CD4-positive, alpha-beta memory T cell (primary cell): ENCODE measurements around the gene FHOD3. TPM values are rescaled to one million over a fixed set of nuclear protein-coding genes. Genes with fewer than 3 reads are reported as not detected.

Experiments used
- CTCF ChIA-PET: fragments of 350-600 bp; sonication (Branson Sonifier 250); formaldehyde crosslinking; loops from one replicate; lab custom pipeline; 2021; ENCODE audit warnings: inconsistent platforms; ENCODE audit not compliant: partially characterized antibody; lab: Charles Lee
- POLR2A ChIA-PET: fragments of 350-600 bp; sonication (Branson Sonifier 250); formaldehyde crosslinking; loops from one replicate; lab custom pipeline; 2021; ENCODE audit not compliant: partially characterized antibody; lab: Charles Lee
- DNase-seq, 5 donors: peaks; one replicate each; pipeline versions ENCODE4 v3.0.0 to v3.0.0-alpha.2; 2020 to 2022; ENCODE audit warnings: mixed read lengths in 1 of 5
- H3K27ac ChIP-seq: one replicate; pipeline ENCODE4 v1.7.0; 2013; ENCODE audit warnings: low read depth, low read length
- H3K27me3 ChIP-seq: 2 replicates; pipeline ENCODE4 v1.7.0; 2013; ENCODE audit warnings: mild to moderate bottlenecking, low read length, moderate library complexity; ENCODE audit not compliant: insufficient read depth
- H3K36me3 ChIP-seq: 2 replicates; pipeline ENCODE4 v1.7.0; 2013; ENCODE audit warnings: mild to moderate bottlenecking, low read length, moderate library complexity; ENCODE audit not compliant: insufficient read depth
- H3K4me1 ChIP-seq: 2 replicates; pipeline ENCODE4 v1.7.0; 2013; ENCODE audit warnings: mild to moderate bottlenecking, low read length, moderate library complexity; ENCODE audit not compliant: insufficient read depth
- H3K4me3 ChIP-seq, 2 donors: one replicate each; pipeline ENCODE4 v1.7.0; 2013; ENCODE audit warnings: low read length in 2 of 2, mild to moderate bottlenecking in 1 of 2
- H3K9me3 ChIP-seq, 2 donors: one replicate each; pipeline ENCODE4 v1.7.0; 2013; ENCODE audit warnings: low read length in 2 of 2, control low read depth in 1 of 2; ENCODE audit not compliant: control insufficient read depth in 1 of 2
- H3K27ac Mint-ChIP-seq, 7 donors: one replicate each; pipeline ENCODE4 v1.8.0; 2020 to 2021; ENCODE audit warnings: mixed read lengths in 7 of 7, mild to moderate bottlenecking in 6 of 7, inconsistent platforms in 3 of 7, moderate library complexity in 3 of 7
- H3K27me3 Mint-ChIP-seq, 2 donors: one replicate each; pipeline ENCODE4 v1.8.0; 2020 to 2021; ENCODE audit warnings: mixed read lengths in 2 of 2
- H3K36me3 Mint-ChIP-seq, 2 donors: one replicate each; pipeline ENCODE4 v1.8.0; 2020 to 2021; ENCODE audit warnings: mixed read lengths in 2 of 2, inconsistent platforms in 1 of 2, mild to moderate bottlenecking in 1 of 2
- H3K4me1 Mint-ChIP-seq, 4 donors: one replicate each; pipeline ENCODE4 v1.8.0; 2020 to 2021; ENCODE audit warnings: mixed read lengths in 4 of 4, mild to moderate bottlenecking in 1 of 4
- H3K4me3 Mint-ChIP-seq, 8 donors: one replicate each; pipeline ENCODE4 v1.8.0; 2020 to 2021; ENCODE audit warnings: mixed read lengths in 8 of 8, mild to moderate bottlenecking in 7 of 8, moderate library complexity in 6 of 8, inconsistent platforms in 3 of 8
- H3K9me3 Mint-ChIP-seq, 8 donors: one replicate each; pipeline ENCODE4 v1.8.0; 2020 to 2021; ENCODE audit warnings: mixed read lengths in 8 of 8, mild to moderate bottlenecking in 5 of 8, inconsistent platforms in 3 of 8, moderate library complexity in 1 of 8
- intact Hi-C: fragments of 100-400 bp; cut with micrococcal nuclease; formaldehyde crosslinking; loops from one replicate; pipeline ENCODE4 v1.15.1; 2023
- polyA plus RNA-seq, 2 donors: library from polyadenylated mRNA; unstranded; fragments of 300-500 nt; fragmentation: Illumina TruSeq; gene quantifications; one replicate each; pipeline ENCODE4 v1.2.3, GENCODE V29; 2021
- total RNA-seq, 2 experiments: library from RNA; stranded (reverse); gene quantifications; one replicate each; pipeline ENCODE4 v1.2.3, GENCODE V29; 2021

The FHOD3 gene
- total and polyA plus RNA-seq, 4 experiments from 2014 or later = not detected

- H3K4me3 Mint-ChIP-seq = no peak overlapping the region
- POLR2A ChIA-PET = no interaction called here
- H3K4me3 ChIP-seq = no peak overlapping the region
- DNase-seq = no peak
- CTCF ChIA-PET = interaction anchor here (1.5 kb wide), 1 partner anchor 20 kb away, joined by 3 read pairs; no protein-coding TSS in a partner anchor
- no peak overlapping the region for H3K27ac ChIP-seq
- no peaks in the 10 kb centered on the region for H3K27me3 ChIP-seq
- H3K36me3 ChIP-seq = no peaks in the 10 kb centered on the region
- H3K9me3 ChIP-seq = no peaks in the 10 kb centered on the region
- H3K36me3 Mint-ChIP-seq = no peaks in the 10 kb centered on the region
- peaks cover 0 to 2% of the 10 kb centered on the region in 2 donors for H3K27me3 Mint-ChIP-seq
- no peaks in the 10 kb centered on the region for H3K4me1 Mint-ChIP-seq
- H3K9me3 Mint-ChIP-seq = peaks cover 0 to 2% (median 0%) of the 10 kb centered on the region in 8 donors
- H3K27ac Mint-ChIP-seq = no peak overlapping the region
- intact Hi-C loops = no loop called here
- no peaks in the 10 kb centered on the region for H3K4me1 ChIP-seq
Measured at GRCh38 chr18:36409779-36410178, 112.3 kb downstream of the FHOD3 start.

GRCh38 chr18:36410346-36410745 is 112.8 kb downstream of the FHOD3 start:
- no peaks in the 10 kb centered on the region for H3K36me3 ChIP-seq
- H3K36me3 Mint-ChIP-seq = no peaks in the 10 kb centered on the region
- ChIA-PET POLR2A (no interaction called here), CTCF (no interaction called here)
- no peak for DNase-seq
- H3K4me3 ChIP-seq = no peak overlapping the region
- H3K27ac Mint-ChIP-seq = no peak overlapping the region
- H3K9me3 Mint-ChIP-seq = peaks cover 0 to 2% (median 0%) of the 10 kb centered on the region in 8 donors
- intact Hi-C loops = no loop called here
- no peak overlapping the region for H3K27ac ChIP-seq
- H3K4me1 Mint-ChIP-seq = no peaks in the 10 kb centered on the region
- no peaks in the 10 kb centered on the region for H3K4me1 ChIP-seq
- H3K27me3 Mint-ChIP-seq = peaks cover 0 to 2% of the 10 kb centered on the region in 2 donors
- no peak overlapping the region for H3K4me3 Mint-ChIP-seq
- no peaks in the 10 kb centered on the region for H3K27me3 ChIP-seq
- no peaks in the 10 kb centered on the region for H3K9me3 ChIP-seq

- intact Hi-C loops = no loop called here
- H3K36me3 Mint-ChIP-seq = no peaks in the 10 kb centered on the region
- Histone ChIP-seq H3K9me3 (no peaks in the 10 kb centered on the region), H3K4me1 (no peaks in the 10 kb centered on the region), H3K36me3 (no peaks in the 10 kb centered on the region), H3K4me3 (no peak overlapping the region), H3K27ac (no peak overlapping the region), H3K27me3 (no peaks in the 10 kb centered on the region)
- DNase-seq = no peak
- no peak overlapping the region for H3K4me3 Mint-ChIP-seq
- peaks cover 0 to 5% of the 10 kb centered on the region in 2 donors for H3K27me3 Mint-ChIP-seq
- CTCF ChIA-PET = interaction anchor here (1.7 kb wide), 1 partner anchor 9 kb away, joined by 3 read pairs; no protein-coding TSS in a partner anchor
- no peak overlapping the region for H3K27ac Mint-ChIP-seq
- POLR2A ChIA-PET = no interaction called here
- peaks cover 0 to 2% (median 0%) of the 10 kb centered on the region in 8 donors for H3K9me3 Mint-ChIP-seq
- no peaks in the 10 kb centered on the region for H3K4me1 Mint-ChIP-seq
Measured at GRCh38 chr18:36411745-36412168, 114.2 kb downstream of the FHOD3 start.

GRCh38 chr18:36412778-36413177 is 115.3 kb downstream of the FHOD3 start:
- no peak overlapping the region for H3K4me3 Mint-ChIP-seq
- H3K27me3 Mint-ChIP-seq = peaks cover 3 to 5% of the 10 kb centered on the region in 2 donors
- DNase-seq = no peak
- Histone ChIP-seq H3K27me3 (no peaks in the 10 kb centered on the region), H3K36me3 (no peaks in the 10 kb centered on the region), H3K4me3 (no peak overlapping the region), H3K27ac (no peak overlapping the region), H3K4me1 (no peaks in the 10 kb centered on the region), H3K9me3 (no peaks in the 10 kb centered on the region)
- POLR2A ChIA-PET = no interaction called here
- H3K9me3 Mint-ChIP-seq = peaks cover 0 to 2% (median 0%) of the 10 kb centered on the region in 8 donors
- no peaks in the 10 kb centered on the region for H3K4me1 Mint-ChIP-seq
- intact Hi-C loops = no loop called here
- H3K27ac Mint-ChIP-seq = no peak overlapping the region
- H3K36me3 Mint-ChIP-seq = no peaks in the 10 kb centered on the region
- CTCF ChIA-PET = interaction anchor here (1.7 kb wide), 1 partner anchor 8 kb away, joined by 3 read pairs; no protein-coding TSS in a partner anchor

- Mint-ChIP-seq H3K4me1 (no peaks in the 10 kb centered on the region), H3K36me3 (no peaks in the 10 kb centered on the region), H3K27me3 (peaks cover 5 to 6% of the 10 kb centered on the region in 2 donors), H3K9me3 (no peaks in the 10 kb centered on the region), H3K4me3 (no peak overlapping the region), H3K27ac (no peak overlapping the region)
- no peak for DNase-seq
- ChIA-PET POLR2A (no interaction called here), CTCF (no interaction called here)
- Histone ChIP-seq H3K4me3 (no peak overlapping the region), H3K27me3 (no peaks in the 10 kb centered on the region), H3K4me1 (no peaks in the 10 kb centered on the region), H3K36me3 (no peaks in the 10 kb centered on the region), H3K27ac (no peak overlapping the region), H3K9me3 (no peaks in the 10 kb centered on the region)
- intact Hi-C loops = no loop called here
Measured at GRCh38 chr18:36415171-36415570, 117.7 kb downstream of the FHOD3 start.

- H3K4me1 ChIP-seq = no peaks in the 10 kb centered on the region
- no peaks in the 10 kb centered on the region for H3K36me3 ChIP-seq
- H3K36me3 Mint-ChIP-seq = no peaks in the 10 kb centered on the region
- intact Hi-C loops = no loop called here
- no peak overlapping the region for H3K4me3 Mint-ChIP-seq
- CTCF ChIA-PET = no interaction called here
- H3K4me3 ChIP-seq = no peak overlapping the region
- no peaks in the 10 kb centered on the region for H3K4me1 Mint-ChIP-seq
- DNase-seq = no peak
- no peak overlapping the region for H3K27ac Mint-ChIP-seq
- no peaks in the 10 kb centered on the region for H3K27me3 ChIP-seq
- no peaks in the 10 kb centered on the region for H3K9me3 Mint-ChIP-seq
- H3K27me3 Mint-ChIP-seq = peaks cover 5 to 6% of the 10 kb centered on the region in 2 donors
- POLR2A ChIA-PET = no interaction called here
- no peaks in the 10 kb centered on the region for H3K9me3 ChIP-seq
- H3K27ac ChIP-seq = no peak overlapping the region
Measured at GRCh38 chr18:36415625-36416024, 118.1 kb downstream of the FHOD3 start.

- Histone ChIP-seq H3K4me3 (no peak overlapping the region), H3K27ac (no peak overlapping the region), H3K4me1 (no peaks in the 10 kb centered on the region), H3K9me3 (no peaks in the 10 kb centered on the region), H3K36me3 (no peaks in the 10 kb centered on the region), H3K27me3 (no peaks in the 10 kb centered on the region)
- ChIA-PET CTCF (interaction anchor here (2.4 kb wide), 1 partner anchor 11 kb away, joined by 5 read pairs; no protein-coding TSS in a partner anchor), POLR2A (no interaction called here)
- Mint-ChIP-seq H3K36me3 (no peaks in the 10 kb centered on the region), H3K9me3 (no peaks in the 10 kb centered on the region), H3K27me3 (peaks cover 5 to 11% of the 10 kb centered on the region in 2 donors), H3K27ac (no peak overlapping the region), H3K4me3 (no peak overlapping the region), H3K4me1 (no peaks in the 10 kb centered on the region)
- no peak for DNase-seq
- intact Hi-C loops = no loop called here
Measured at GRCh38 chr18:36419188-36419899, 121.8 kb downstream of the FHOD3 start.
